ENCODE results near the gene CAPN13. TPM values are rescaled to one million over a fixed set of nuclear protein-coding genes. Genes with fewer than 3 reads are reported as not detected.

CAPN13 gene
- total and polyA plus RNA-seq, 7 donors = 0.06 to 0.14 TPM; not detected in 5

DNA sequence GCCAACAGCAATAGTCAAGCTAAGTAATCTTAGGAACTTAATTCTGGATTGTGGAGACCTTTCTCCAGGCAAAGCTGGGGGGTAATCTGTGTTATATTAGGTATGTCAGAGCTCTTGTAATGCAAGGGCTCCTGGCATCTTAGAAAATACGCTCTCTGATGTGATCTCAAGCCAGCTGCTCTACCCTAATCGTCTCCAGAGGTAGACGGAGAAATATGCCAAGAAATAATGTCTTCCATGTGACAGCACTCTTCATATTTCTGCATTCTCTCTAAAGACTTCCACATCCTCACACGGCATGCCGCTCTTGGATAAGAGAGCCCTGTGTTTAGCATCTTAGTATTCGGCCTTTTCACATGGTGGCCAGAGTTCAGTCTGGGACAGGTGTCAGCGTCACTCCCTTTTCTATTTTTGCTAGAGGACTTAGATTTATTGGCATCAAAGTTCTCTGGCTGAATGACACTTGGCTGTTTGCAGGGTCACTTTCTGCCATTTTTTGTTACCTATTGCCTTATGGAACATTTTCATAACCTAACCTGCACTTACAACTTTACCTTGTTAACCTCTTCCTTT lies 25.2 kb downstream of the CAPN13 start:
- H3K4me1 ChIP-seq = peaks cover 6% of the 10 kb centered on the region
- intact Hi-C loops (cut with DNase I) = no loop called here
- TF ChIP-seq, protein P1, sequence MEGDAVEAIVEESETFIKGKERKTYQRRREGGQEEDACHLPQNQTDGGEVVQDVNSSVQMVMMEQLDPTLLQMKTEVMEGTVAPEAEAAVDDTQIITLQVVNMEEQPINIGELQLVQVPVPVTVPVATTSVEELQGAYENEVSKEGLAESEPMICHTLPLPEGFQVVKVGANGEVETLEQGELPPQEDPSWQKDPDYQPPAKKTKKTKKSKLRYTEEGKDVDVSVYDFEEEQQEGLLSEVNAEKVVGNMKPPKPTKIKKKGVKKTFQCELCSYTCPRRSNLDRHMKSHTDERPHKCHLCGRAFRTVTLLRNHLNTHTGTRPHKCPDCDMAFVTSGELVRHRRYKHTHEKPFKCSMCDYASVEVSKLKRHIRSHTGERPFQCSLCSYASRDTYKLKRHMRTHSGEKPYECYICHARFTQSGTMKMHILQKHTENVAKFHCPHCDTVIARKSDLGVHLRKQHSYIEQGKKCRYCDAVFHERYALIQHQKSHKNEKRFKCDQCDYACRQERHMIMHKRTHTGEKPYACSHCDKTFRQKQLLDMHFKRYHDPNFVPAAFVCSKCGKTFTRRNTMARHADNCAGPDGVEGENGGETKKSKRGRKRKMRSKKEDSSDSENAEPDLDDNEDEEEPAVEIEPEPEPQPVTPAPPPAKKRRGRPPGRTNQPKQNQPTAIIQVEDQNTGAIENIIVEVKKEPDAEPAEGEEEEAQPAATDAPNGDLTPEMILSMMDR (IDR thresholded peaks at IDR 0.05) = no peak
- H3K36me3 ChIP-seq (ENCODE audit: insufficient read depth in 1 of 2, low read depth in 1 of 2) = no peaks in the 10 kb centered on the region
- peak in 3 of 4 donors; percentile 65 to 89 (median 78) for ATAC-seq
- 22 to 40% (median 25%) methylated on average over 7 of the region's 7 CpGs for WGBS, 3 donors
- no peak overlapping the region for H3K27ac ChIP-seq
- DNase-seq = no peak
- no peak overlapping the region for H3K4me3 ChIP-seq
- no peaks in the 10 kb centered on the region for H3K9me3 ChIP-seq
- no peaks in the 10 kb centered on the region for H3K27me3 ChIP-seq (ENCODE audit: insufficient read depth in 3 of 3, low read length in 2 of 3)

DNA sequence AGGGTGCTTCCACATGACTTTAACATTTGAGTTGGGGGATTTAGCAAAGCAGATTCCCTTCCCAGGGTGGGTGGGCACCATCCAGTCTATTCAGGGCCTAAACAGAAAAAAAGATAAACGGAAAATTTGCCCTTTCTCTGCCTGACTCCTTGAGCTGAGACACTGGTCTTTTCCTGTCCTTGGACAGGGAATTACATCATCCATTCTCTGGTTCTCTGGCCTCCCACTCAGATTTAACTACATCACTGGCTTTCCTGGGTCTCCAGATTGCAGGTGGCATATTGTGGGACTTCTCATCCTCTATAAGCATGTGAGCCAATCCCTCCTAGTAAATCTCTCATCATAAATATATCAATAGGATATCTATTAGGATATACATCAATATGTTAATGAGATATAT lies 25.8 kb downstream of the CAPN13 start:
- no peaks in the 10 kb centered on the region for H3K36me3 ChIP-seq (ENCODE audit: insufficient read depth in 1 of 2, low read depth in 1 of 2)
- H3K4me3 ChIP-seq = no peak overlapping the region
- H3K27ac ChIP-seq = no peak overlapping the region
- peaks cover 6% of the 10 kb centered on the region for H3K4me1 ChIP-seq
- no peaks in the 10 kb centered on the region for H3K27me3 ChIP-seq (ENCODE audit: insufficient read depth in 3 of 3, low read length in 2 of 3)
- ATAC-seq (peak in 1 of 4 donors; percentile 34), DNase-seq (no peak)
- H3K9me3 ChIP-seq = no peaks in the 10 kb centered on the region
- 63 to 78% (median 76%) methylated on average over 1 of the region's 1 CpG for WGBS, 3 donors
- intact Hi-C loops (cut with DNase I) = no loop called here
- TF ChIP-seq, protein P1 (IDR thresholded peaks at IDR 0.05) = no peak

DNA sequence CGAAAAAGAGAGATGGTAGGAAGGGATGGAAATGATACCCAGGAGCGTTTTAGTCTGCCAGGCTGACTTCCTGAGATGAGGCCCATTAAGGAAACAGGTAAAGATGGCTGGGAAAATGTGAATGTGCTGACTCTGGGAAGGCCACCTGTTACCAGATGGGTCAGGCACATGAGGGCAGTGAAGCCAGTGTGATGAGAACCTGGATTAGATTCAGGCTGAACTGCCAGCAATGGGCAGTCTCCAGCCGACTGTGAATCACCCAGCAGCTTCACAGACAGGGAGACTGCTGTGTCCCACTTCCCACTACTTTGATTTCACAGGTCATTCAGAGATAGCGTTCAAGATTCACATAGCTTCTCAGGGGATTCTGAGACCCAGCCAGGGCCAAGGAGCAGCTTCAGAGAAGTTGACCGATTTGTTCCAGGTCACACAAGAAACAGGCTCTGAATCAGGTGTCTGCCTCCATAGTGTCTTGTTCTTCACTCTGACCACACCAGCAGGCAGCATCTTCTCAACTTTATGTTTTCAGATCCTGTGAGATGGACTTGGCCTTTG lies 26.4 kb downstream of the CAPN13 start:
- Histone ChIP-seq H3K27me3 (ENCODE audit: insufficient read depth in 3 of 3, low read length in 2 of 3) (no peaks in the 10 kb centered on the region), H3K9me3 (no peaks in the 10 kb centered on the region), H3K4me3 (no peak overlapping the region), H3K27ac (no peak overlapping the region), H3K4me1 (peaks cover 6% of the 10 kb centered on the region), H3K36me3 (ENCODE audit: insufficient read depth in 1 of 2, low read depth in 1 of 2) (no peaks in the 10 kb centered on the region)
- intact Hi-C loops (cut with DNase I) = no loop called here
- no peak for DNase-seq
- TF ChIP-seq, protein P1 (IDR thresholded peaks at IDR 0.05) = no peak
- ATAC-seq = peak; percentile 73 to 94 (median 88)
- 38 to 60% (median 40%) methylated on average over 5 of the region's 5 CpGs for WGBS, 3 donors

DNA sequence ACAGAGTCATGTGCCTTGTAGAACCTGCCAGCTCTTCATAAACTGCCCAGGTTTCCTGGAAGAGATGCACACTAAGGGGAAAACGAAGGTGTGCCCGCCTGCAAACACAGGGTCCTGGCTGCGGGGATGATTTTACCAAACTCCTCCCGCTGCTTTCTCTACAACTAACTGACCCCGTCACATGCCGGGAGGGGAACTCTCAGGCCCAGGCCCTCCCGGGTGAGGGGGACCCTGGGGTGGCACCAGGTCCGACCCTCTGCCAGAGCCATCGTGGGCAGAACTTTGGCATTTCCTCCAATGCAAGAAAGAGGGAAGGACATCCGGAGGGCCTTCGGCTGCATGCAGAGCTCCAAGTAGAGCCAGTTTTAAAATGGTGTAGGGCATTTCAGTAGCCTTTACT lies 28.6 kb downstream of the CAPN13 start:
- intact Hi-C loops (cut with DNase I) = no loop called here
- Histone ChIP-seq H3K4me3 (no peak overlapping the region), H3K9me3 (no peaks in the 10 kb centered on the region), H3K27ac (no peak overlapping the region), H3K4me1 (peaks cover 6% of the 10 kb centered on the region), H3K27me3 (ENCODE audit: insufficient read depth in 3 of 3, low read length in 2 of 3) (no peaks in the 10 kb centered on the region), H3K36me3 (ENCODE audit: insufficient read depth in 1 of 2, low read depth in 1 of 2) (no peaks in the 10 kb centered on the region)
- 69 to 88% (median 75%) methylated on average over 11 of the region's 11 CpGs for WGBS, 3 donors
- TF ChIP-seq, protein P1 (IDR thresholded peaks at IDR 0.05) = no peak
- DNase-seq (no peak), ATAC-seq (peak in 1 of 4 donors; percentile 23)
